ENCODE results near the gene KLF7. TPM values are rescaled to one million over a fixed set of nuclear protein-coding genes. Genes with fewer than 3 reads are reported as not detected.

Gene KLF7
- total RNA-seq, 1 experiment from 2014 or later = 32.2 TPM

- Histone ChIP-seq H4K5ac (ENCODE audit: insufficient read length, low read depth, low read length) (no peak overlapping the region), H3K9ac (ENCODE audit: extremely low read depth, insufficient read length, low read length) (no peak overlapping the region), H3K27me3 (ENCODE audit: insufficient read depth, low read length) (no peaks in the 10 kb centered on the region), H3K18ac (ENCODE audit: insufficient read length, low read depth, low read length) (no peak overlapping the region), H2AK5ac (ENCODE audit: insufficient read length, low read length) (no peak overlapping the region), H4K91ac (ENCODE audit: insufficient read length, low read depth, low read length) (no peak overlapping the region), H4K20me1 (ENCODE audit: control insufficient read depth, insufficient read depth, insufficient read length) (no peaks in the 10 kb centered on the region), H3K23me2 (ENCODE audit: insufficient read length, low read depth, low read length, poor library complexity, severe bottlenecking) (no peaks in the 10 kb centered on the region), H3K27ac (ENCODE audit: insufficient read length, low read depth, low read length) (no peak overlapping the region), H3K14ac (ENCODE audit: insufficient read depth, low read length) (no peak overlapping the region), H3K56ac (ENCODE audit: insufficient read length, low read depth, low read length) (no peak overlapping the region), H2BK5ac (ENCODE audit: insufficient read length, low read length) (no peak overlapping the region), H2BK12ac (ENCODE audit: insufficient read length, low read depth, low read length) (no peak overlapping the region), H2BK15ac (ENCODE audit: low read depth, low read length) (no peak overlapping the region), H2BK20ac (ENCODE audit: low read depth, low read length, poor library complexity, severe bottlenecking) (no peak overlapping the region), H3K4ac (ENCODE audit: low read depth, low read length) (no peak overlapping the region), H3K23ac (ENCODE audit: insufficient read length, low read depth, low read length) (no peak overlapping the region), H3K9me3 (ENCODE audit: control insufficient read depth, low read depth, low read length) (no peaks in the 10 kb centered on the region), H2BK120ac (ENCODE audit: low read depth, low read length, poor library complexity, severe bottlenecking) (no peak overlapping the region), H3K79me1 (ENCODE audit: insufficient read depth, low read depth, low read length, poor library complexity, severe bottlenecking) (no peaks in the 10 kb centered on the region), H3K4me2 (ENCODE audit: insufficient read depth, insufficient read length, low read length) (no peak overlapping the region), H4K8ac (replicated peaks; ENCODE audit: insufficient read length, low read depth, low read length) (no peak overlapping the region), H3K79me2 (ENCODE audit: insufficient read depth, low read length) (no peaks in the 10 kb centered on the region), H3K4me1 (ENCODE audit: insufficient read depth, low read length) (no peaks in the 10 kb centered on the region), H2AFZ (ENCODE audit: low read length) (no peak overlapping the region), H3T11ph (ENCODE audit: low read length) (no peak overlapping the region)
- Mint-ChIP-seq H3K4me1 (peaks cover 0 to 5% of the 10 kb centered on the region in 2 experiments; a peak in 1 of 4 replicates), H3K27ac (no peak overlapping the region), H3K9me3 (no peaks in the 10 kb centered on the region), H3K27me3 (ENCODE audit: low read depth) (no peaks in the 10 kb centered on the region), H3K4me3 (no peak overlapping the region), H3K36me3 (ENCODE audit: insufficient read depth in 1 of 3, low read depth in 3 of 3) (no peaks in the 10 kb centered on the region)
- TF ChIP-seq CTCF (conservative IDR thresholded peaks at IDR 0.05) = no peak
- DNase-seq = no peak
Observed at GRCh38 chr2:207176247-207176646, 10.5 kb upstream of the KLF7 start.
